Activated naive CD4-positive, alpha-beta T cell treated with anti-CD3 and anti-CD28 coated beads, Interleukin-2, amount 50 U/mL, for 72 hours (primary cell): ENCODE measurements around the gene CHRD. TPM values are rescaled to one million over a fixed set of nuclear protein-coding genes. Genes with fewer than 3 reads are reported as not detected.
A peak's percentile ranks its signal among the peaks of the same experiment; 100 is the strongest.

ENCODE experiments used
- ATAC-seq, 2 donors: fragments of 150-1000 bp; cut with Tn5 transposase; 2 replicates each; pipeline ENCODE4 v1.10.0; 2021; ENCODE audit warnings: mild to moderate bottlenecking in 2 of 2, moderate library complexity in 2 of 2
- DNase-seq, 2 donors: peaks; one replicate each; pipeline ENCODE4 v3.0.0; 2021 to 2022; ENCODE audit warnings: low spot score in 2 of 2
- H3K27ac Mint-ChIP-seq, 2 donors: one replicate each; pipeline ENCODE4 v1.8.0; 2022; ENCODE audit warnings: mild to moderate bottlenecking in 2 of 2, mixed read lengths in 2 of 2
- H3K36me3 Mint-ChIP-seq, 2 donors: one replicate each; pipeline ENCODE4 v1.8.0; 2022; ENCODE audit warnings: mixed read lengths in 2 of 2
- H3K9me3 Mint-ChIP-seq, 2 donors: one replicate each; pipeline ENCODE4 v1.8.0; 2022; ENCODE audit warnings: mixed read lengths in 2 of 2
- total RNA-seq, 2 donors: library from RNA; stranded (reverse); gene quantifications; one replicate each; pipeline ENCODE4 v1.2.3, GENCODE V29; 2022

The CHRD gene
- total RNA-seq, 2 donors from 2014 or later = 0.49 TPM; not detected in 1

- Mint-ChIP-seq H3K36me3 (peaks cover 9 to 11% of the 10 kb centered on the region in 2 donors), H3K9me3 (no peaks in the 10 kb centered on the region), H3K27ac (peak overlapping the region in 1 of 2 donors; percentile 9)
- DNase-seq = peak in 1 of 2 donors; percentile 61
- ATAC-seq = peak; percentile 84 to 89
Measured at GRCh38 chr3:184371570-184372018, 8.3 kb upstream of the CHRD start.

- no peak for ATAC-seq
- DNase-seq = no peak
- Mint-ChIP-seq H3K9me3 (no peaks in the 10 kb centered on the region), H3K27ac (no peak overlapping the region), H3K36me3 (peaks cover 6 to 7% of the 10 kb centered on the region in 2 donors)
Measured at GRCh38 chr3:184372296-184372821, 7.5 kb upstream of the CHRD start.

DNA sequence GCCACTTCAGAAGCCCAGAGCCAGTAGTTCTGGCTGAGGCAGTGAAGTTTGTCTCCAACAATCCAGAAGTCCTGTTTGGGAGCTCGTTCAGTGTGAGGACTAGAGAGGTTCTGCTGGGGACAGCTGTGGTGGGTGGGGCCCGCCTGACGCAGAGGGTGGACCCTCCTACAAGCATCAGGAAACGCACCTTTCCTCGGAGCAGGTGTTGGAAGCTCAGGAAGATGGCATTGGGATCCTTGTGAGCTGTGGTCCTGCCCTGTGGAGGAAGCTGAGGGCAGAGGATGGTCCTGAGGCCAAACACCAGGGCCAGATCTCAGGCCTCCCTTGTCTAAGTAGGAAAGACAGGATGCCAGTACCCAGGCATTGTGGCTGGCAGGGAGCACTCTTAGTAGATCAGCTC lies 6.9 kb upstream of the CHRD start:
- ATAC-seq (no peak), DNase-seq (no peak)
- H3K9me3 Mint-ChIP-seq = no peaks in the 10 kb centered on the region
- no peak overlapping the region for H3K27ac Mint-ChIP-seq
- H3K36me3 Mint-ChIP-seq = peaks cover 3% of the 10 kb centered on the region in 2 donors

GRCh38 chr3:184373422-184373821 lies 6.4 kb upstream of the CHRD start:
- ATAC-seq (no peak), DNase-seq (no peak)
- no peak overlapping the region for H3K27ac Mint-ChIP-seq
- H3K9me3 Mint-ChIP-seq = no peaks in the 10 kb centered on the region
- no peaks in the 10 kb centered on the region for H3K36me3 Mint-ChIP-seq

GRCh38 chr3:184375747-184376461 lies 4.0 kb upstream of the CHRD start:
- no peaks in the 10 kb centered on the region for H3K9me3 Mint-ChIP-seq
- no peak overlapping the region for H3K27ac Mint-ChIP-seq
- no peak for DNase-seq
- no peaks in the 10 kb centered on the region for H3K36me3 Mint-ChIP-seq
- no peak for ATAC-seq

GRCh38 chr3:184377374-184377773 lies 2.5 kb upstream of the CHRD start:
- H3K36me3 Mint-ChIP-seq = no peaks in the 10 kb centered on the region
- no peak for ATAC-seq

GRCh38 chr3:184377882-184378445 lies 1.9 kb upstream of the CHRD start, which contains the start of gene THPO:
Gene THPO, minus strand, starts transcription at chr3:184378207. Its CDS starts 1,948 bp downstream, at chr3:184376259.
- ATAC-seq = no peak
- DNase-seq = no peak
- no peaks in the 10 kb centered on the region for H3K36me3 Mint-ChIP-seq

More at GRCh38 chr3:184377374-184377773, 2.5 kb upstream of the CHRD start:
- DNase-seq = no peak
- Mint-ChIP-seq H3K9me3 (no peaks in the 10 kb centered on the region), H3K27ac (no peak overlapping the region)

GRCh38 chr3:184378651-184379357 lies 1.1 kb upstream of the CHRD start:
- ATAC-seq (no peak), DNase-seq (no peak)
- H3K9me3 Mint-ChIP-seq = no peaks in the 10 kb centered on the region
- no peak overlapping the region for H3K27ac Mint-ChIP-seq
- no peaks in the 10 kb centered on the region for H3K36me3 Mint-ChIP-seq

More at GRCh38 chr3:184377882-184378445, 1.9 kb upstream of the CHRD start, which contains the start of gene THPO:
- Mint-ChIP-seq H3K27ac (no peak within 1 kb of the TSS), H3K9me3 (no peaks in the 10 kb centered on the region)

- H3K36me3 Mint-ChIP-seq = no peaks in the 10 kb centered on the region
- H3K9me3 Mint-ChIP-seq = no peaks in the 10 kb centered on the region
- DNase-seq (no peak), ATAC-seq (peak; percentile 28 to 46)
- no peak overlapping the region for H3K27ac Mint-ChIP-seq
Measured at GRCh38 chr3:184380185-184380626, 352 bp downstream of the CHRD start.

DNA sequence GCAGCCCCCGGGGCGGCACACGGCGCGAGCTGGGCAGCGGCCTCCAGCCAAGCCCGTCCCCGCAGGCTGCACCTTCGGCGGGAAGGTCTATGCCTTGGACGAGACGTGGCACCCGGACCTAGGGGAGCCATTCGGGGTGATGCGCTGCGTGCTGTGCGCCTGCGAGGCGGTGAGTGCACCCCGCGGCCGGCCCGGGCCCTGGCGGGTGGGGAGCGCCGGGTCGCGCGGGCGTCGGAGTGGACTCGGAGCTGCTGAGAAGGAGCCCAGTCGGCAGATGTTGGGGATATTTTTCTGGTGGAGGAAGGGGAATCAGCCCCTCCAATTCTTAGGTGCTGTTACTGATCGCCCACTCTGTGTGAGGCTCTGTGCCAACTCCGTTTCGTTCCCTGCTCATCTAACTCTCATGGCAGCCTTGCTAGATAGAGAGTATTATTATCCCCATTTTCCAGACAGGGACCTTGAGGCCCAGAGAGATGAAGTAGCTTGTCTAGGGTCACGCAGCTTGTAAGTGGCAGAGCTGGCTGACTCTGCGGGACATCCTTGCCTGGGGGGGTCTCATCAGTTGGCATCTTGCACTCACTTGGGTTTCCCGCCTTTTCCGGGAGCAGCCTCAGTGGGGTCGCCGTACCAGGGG lies 890 bp downstream of the CHRD start:
- H3K27ac Mint-ChIP-seq = no peak overlapping the region
- H3K9me3 Mint-ChIP-seq = no peaks in the 10 kb centered on the region
- DNase-seq (peak in 1 of 2 donors; percentile 35), ATAC-seq (peak; percentile 42 to 58)
- no peaks in the 10 kb centered on the region for H3K36me3 Mint-ChIP-seq

DNA sequence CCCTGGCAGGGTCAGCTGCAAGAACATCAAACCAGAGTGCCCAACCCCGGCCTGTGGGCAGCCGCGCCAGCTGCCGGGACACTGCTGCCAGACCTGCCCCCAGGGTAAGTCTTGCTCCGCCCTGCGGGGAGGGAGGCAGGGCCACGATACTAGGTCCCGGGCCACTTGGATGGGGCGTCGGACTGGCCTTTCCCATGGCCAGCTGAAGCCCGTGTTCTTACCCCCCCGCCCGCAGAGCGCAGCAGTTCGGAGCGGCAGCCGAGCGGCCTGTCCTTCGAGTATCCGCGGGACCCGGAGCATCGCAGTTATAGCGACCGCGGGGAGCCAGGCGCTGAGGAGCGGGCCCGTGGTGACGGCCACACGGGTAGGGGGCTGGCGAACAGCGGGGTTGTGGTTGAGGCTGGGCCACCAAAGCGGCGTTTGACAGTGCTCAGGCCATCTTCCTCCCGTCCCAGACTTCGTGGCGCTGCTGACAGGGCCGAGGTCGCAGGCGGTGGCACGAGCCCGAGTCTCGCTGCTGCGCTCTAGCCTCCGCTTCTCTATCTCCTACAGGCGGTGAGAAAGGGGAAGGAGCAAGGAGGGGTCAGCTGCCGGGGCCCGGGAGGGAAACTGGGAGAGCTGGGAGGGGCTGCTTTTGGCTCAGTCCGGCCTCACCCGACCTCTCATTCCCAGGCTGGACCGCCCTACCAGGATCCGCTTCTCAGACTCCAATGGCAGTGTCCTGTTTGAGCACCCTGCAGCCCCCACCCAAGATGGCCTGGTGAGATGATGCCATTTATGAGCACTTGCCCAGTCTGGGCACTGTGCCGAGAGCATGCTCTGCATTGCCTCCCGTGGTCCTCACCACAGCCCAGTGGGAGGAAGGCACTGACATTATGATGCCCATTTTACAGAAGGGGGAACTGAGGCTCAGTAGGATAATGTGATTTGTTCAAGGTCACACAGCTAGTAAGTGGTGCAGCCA lies 1.7 kb downstream of the CHRD start:
- no peaks in the 10 kb centered on the region for H3K36me3 Mint-ChIP-seq
- no peaks in the 10 kb centered on the region for H3K9me3 Mint-ChIP-seq
- ATAC-seq (peak; percentile 20 to 25), DNase-seq (no peak)
- H3K27ac Mint-ChIP-seq = no peak overlapping the region

DNA sequence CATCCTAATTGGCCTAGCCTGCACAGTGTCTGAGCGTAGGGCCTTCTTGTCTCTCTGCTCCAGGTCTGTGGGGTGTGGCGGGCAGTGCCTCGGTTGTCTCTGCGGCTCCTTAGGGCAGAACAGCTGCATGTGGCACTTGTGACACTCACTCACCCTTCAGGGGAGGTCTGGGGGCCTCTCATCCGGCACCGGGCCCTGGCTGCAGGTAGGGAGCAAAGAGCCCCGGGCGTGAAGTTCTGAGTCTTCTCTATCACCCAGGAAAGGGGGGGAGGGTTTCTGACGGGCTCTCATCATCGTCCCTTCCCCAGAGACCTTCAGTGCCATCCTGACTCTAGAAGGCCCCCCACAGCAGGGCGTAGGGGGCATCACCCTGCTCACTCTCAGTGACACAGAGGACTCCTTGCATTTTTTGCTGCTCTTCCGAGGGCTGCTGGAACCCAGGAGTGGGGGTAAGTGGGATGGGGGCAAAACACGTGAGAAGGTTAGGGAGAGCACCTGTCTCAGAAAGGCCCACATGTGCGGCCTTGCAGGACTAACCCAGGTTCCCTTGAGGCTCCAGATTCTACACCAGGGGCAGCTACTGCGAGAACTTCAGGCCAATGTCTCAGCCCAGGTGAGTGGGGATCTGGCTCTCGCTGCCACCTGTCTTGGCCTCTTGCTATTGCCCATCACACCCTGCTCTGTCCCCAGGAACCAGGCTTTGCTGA lies 2.6 kb downstream of the CHRD start:
- H3K27ac Mint-ChIP-seq = no peak overlapping the region
- ATAC-seq = no peak
- DNase-seq = no peak
- H3K9me3 Mint-ChIP-seq = no peaks in the 10 kb centered on the region
- H3K36me3 Mint-ChIP-seq = no peaks in the 10 kb centered on the region

DNA sequence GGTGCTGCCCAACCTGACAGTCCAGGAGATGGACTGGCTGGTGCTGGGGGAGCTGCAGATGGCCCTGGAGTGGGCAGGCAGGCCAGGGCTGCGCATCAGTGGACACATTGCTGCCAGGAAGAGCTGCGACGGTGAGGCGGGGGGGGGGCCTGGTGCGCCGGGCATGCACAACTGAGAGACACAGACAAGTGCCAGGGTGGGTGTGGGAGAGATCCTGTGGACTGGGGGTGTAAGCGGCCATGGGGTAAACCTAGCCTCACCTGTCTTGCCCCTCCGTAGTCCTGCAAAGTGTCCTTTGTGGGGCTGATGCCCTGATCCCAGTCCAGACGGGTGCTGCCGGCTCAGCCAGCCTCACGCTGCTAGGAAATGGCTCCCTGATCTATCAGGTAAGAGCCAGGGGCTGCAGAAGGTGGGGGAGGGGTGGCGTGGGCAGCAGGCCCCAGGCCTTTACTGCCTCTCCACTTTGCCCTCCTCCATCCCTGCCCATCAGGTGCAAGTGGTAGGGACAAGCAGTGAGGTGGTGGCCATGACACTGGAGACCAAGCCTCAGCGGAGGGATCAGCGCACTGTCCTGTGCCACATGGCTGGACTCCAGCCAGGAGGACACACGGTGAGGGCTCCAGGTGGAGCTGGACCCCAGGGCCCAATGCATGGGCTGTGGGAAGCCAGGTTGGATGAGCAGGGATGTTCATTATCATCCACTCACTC lies 3.3 kb downstream of the CHRD start:
- ATAC-seq (no peak), DNase-seq (no peak)
- Mint-ChIP-seq H3K36me3 (no peaks in the 10 kb centered on the region), H3K9me3 (no peaks in the 10 kb centered on the region), H3K27ac (no peak overlapping the region)

DNA sequence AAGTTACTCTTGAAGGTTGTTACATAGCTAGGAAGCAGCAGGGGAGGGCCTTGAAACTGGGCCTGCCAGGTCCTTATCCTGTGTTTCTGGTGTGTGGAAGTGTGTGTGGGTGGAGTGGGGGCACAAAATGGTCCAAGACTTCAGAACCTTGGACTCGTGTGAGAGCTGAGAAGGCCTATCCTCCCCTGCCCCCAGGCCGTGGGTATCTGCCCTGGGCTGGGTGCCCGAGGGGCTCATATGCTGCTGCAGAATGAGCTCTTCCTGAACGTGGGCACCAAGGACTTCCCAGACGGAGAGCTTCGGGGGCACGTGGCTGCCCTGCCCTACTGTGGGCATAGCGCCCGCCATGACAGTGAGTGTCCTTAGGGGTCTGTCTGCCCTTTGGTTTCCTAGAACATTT lies 4.5 kb downstream of the CHRD start:
- ATAC-seq (no peak), DNase-seq (no peak)
- H3K36me3 Mint-ChIP-seq = no peaks in the 10 kb centered on the region
- H3K27ac Mint-ChIP-seq = no peak overlapping the region
- H3K9me3 Mint-ChIP-seq = no peaks in the 10 kb centered on the region
